Measurements from ENCODE around the gene TIE1.

The TIE1 gene

DNA sequence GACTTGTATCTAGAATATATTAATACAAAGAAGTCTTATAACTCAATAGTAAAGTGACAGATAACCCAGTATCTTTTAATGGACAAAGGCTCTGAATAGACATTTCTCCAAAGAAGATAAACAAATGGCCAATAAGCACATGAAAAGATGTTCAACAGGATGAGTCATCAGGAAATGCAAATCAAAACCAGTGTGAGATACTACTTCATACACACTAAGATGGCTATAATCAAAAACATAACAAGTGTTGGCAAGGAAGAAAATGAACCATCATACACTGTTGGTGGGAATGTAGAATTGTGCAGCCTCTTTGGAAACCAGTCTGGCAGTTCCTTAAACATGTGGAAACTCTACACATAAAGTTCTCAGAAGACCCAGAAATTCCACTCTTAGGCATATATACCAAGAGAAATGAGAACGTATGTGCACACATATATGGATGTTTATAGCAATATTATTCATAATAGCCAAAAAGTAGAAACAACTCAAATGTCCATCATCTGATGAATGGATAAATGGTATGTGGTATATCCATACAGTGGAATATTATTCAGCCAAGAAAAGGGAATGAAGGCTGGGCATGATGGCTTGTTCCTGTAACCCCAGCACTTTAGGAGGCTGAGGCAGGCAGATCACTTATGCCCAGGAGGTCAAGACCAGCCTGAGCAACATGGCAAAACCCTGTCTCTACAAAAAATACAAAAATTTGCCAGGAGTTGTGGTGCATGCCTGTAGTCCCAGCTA lies 26.9 kb downstream of the TIE1 start:
- no peaks in the 10 kb centered on the region for H3K27me3 ChIP-seq (ENCODE audit: control insufficient read depth in 1 of 2, insufficient read depth in 2 of 2, low read length in 2 of 2)
- H3K9ac ChIP-seq (ENCODE audit: low read length in 2 of 2): no peak overlapping the region
- no peaks in the 10 kb centered on the region for H3K4me1 ChIP-seq (ENCODE audit: control insufficient read depth, insufficient read depth, low read length)
- no peak overlapping the region for H3K27ac ChIP-seq (ENCODE audit: low read length)
- H3K9me3 ChIP-seq (ENCODE audit: control insufficient read depth in 2 of 2, low read length in 2 of 2): peaks cover 0 to 6% of the 10 kb centered on the region in 2 donors
- H3K4me3 ChIP-seq (ENCODE audit: low read length in 2 of 2): no peak overlapping the region
- no peaks in the 10 kb centered on the region for H3K36me3 ChIP-seq (ENCODE audit: control insufficient read depth in 2 of 2, insufficient read depth in 2 of 2, low read length in 2 of 2)

- H3K36me3 ChIP-seq (ENCODE audit: control insufficient read depth in 2 of 2, insufficient read depth in 2 of 2, low read length in 2 of 2): no peaks in the 10 kb centered on the region
- H3K27ac ChIP-seq (ENCODE audit: low read length): no peak overlapping the region
- no peaks in the 10 kb centered on the region for H3K27me3 ChIP-seq (ENCODE audit: control insufficient read depth in 1 of 2, insufficient read depth in 2 of 2, low read length in 2 of 2)
Observed at GRCh38 chr1:43329995-43330751, 29.4 kb downstream of the TIE1 start.

GRCh38 chr1:43331688-43332087 lies 30.9 kb downstream of the TIE1 start:
- no peak overlapping the region for H3K27ac ChIP-seq (ENCODE audit: low read length)
- H3K9ac ChIP-seq (ENCODE audit: low read length in 2 of 2): no peak overlapping the region
- no peak overlapping the region for H3K4me3 ChIP-seq (ENCODE audit: low read length in 2 of 2)
- no peaks in the 10 kb centered on the region for H3K36me3 ChIP-seq (ENCODE audit: control insufficient read depth in 2 of 2, insufficient read depth in 2 of 2, low read length in 2 of 2)
- no peaks in the 10 kb centered on the region for H3K27me3 ChIP-seq (ENCODE audit: control insufficient read depth in 1 of 2, insufficient read depth in 2 of 2, low read length in 2 of 2)
- H3K9me3 ChIP-seq (ENCODE audit: control insufficient read depth in 2 of 2, low read length in 2 of 2): peaks cover 0 to 3% of the 10 kb centered on the region in 2 donors
- H3K4me1 ChIP-seq (ENCODE audit: control insufficient read depth, insufficient read depth, low read length): no peaks in the 10 kb centered on the region

More at GRCh38 chr1:43329995-43330751, 29.4 kb downstream of the TIE1 start:
- no peaks in the 10 kb centered on the region for H3K4me1 ChIP-seq (ENCODE audit: control insufficient read depth, insufficient read depth, low read length)
- H3K4me3 ChIP-seq (ENCODE audit: low read length in 2 of 2): no peak overlapping the region
- H3K9me3 ChIP-seq (ENCODE audit: control insufficient read depth in 2 of 2, low read length in 2 of 2): peaks cover 0 to 3% of the 10 kb centered on the region in 2 donors
- no peak overlapping the region for H3K9ac ChIP-seq (ENCODE audit: low read length in 2 of 2)

GRCh38 chr1:43334453-43335205 lies 33.8 kb downstream of the TIE1 start:
- no peaks in the 10 kb centered on the region for H3K4me1 ChIP-seq (ENCODE audit: control insufficient read depth, insufficient read depth, low read length)
- no peak overlapping the region for H3K27ac ChIP-seq (ENCODE audit: low read length)
- H3K36me3 ChIP-seq (ENCODE audit: control insufficient read depth in 2 of 2, insufficient read depth in 2 of 2, low read length in 2 of 2): no peaks in the 10 kb centered on the region
- H3K9me3 ChIP-seq (ENCODE audit: control insufficient read depth in 2 of 2, low read length in 2 of 2): no peaks in the 10 kb centered on the region
- H3K27me3 ChIP-seq (ENCODE audit: control insufficient read depth in 1 of 2, insufficient read depth in 2 of 2, low read length in 2 of 2): no peaks in the 10 kb centered on the region
- no peak overlapping the region for H3K9ac ChIP-seq (ENCODE audit: low read length in 2 of 2)
- no peak overlapping the region for H3K4me3 ChIP-seq (ENCODE audit: low read length in 2 of 2)

- Histone ChIP-seq H3K9me3 (ENCODE audit: control insufficient read depth in 2 of 2, low read length in 2 of 2) (no peaks in the 10 kb centered on the region), H3K9ac (ENCODE audit: low read length in 2 of 2) (no peak within 1 kb of the TSS), H3K27me3 (ENCODE audit: control insufficient read depth in 1 of 2, insufficient read depth in 2 of 2, low read length in 2 of 2) (no peaks in the 10 kb centered on the region), H3K4me3 (ENCODE audit: low read length in 2 of 2) (no peak within 1 kb of the TSS), H3K4me1 (ENCODE audit: control insufficient read depth, insufficient read depth, low read length) (no peaks in the 10 kb centered on the region), H3K36me3 (ENCODE audit: control insufficient read depth in 2 of 2, insufficient read depth in 2 of 2, low read length in 2 of 2) (no peaks in the 10 kb centered on the region), H3K27ac (ENCODE audit: low read length) (no peak within 1 kb of the TSS)
Observed at GRCh38 chr1:43337588-43337987, 36.8 kb downstream of the TIE1 start, which contains the start of gene MPL. MPL (plus strand) TSS chr1:43337818; CDS start chr1:43337849, 31 bp downstream.

DNA sequence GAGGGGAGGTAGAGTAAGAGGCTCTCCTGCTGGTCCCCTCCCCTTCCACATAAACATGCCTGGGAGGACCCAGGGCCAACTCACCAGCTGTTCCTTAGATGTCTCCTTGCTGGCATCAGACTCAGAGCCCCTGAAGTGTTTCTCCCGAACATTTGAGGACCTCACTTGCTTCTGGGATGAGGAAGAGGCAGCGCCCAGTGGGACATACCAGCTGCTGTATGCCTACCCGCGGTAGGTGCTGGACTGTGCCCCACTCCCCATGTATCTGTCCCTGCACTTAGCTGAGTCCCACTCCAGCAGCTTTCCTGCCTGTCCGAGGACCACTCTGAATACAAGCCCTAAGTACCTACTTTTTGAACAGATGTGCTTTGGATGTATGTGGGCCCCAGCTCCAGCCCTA lies 37.2 kb downstream of the TIE1 start:
- no peaks in the 10 kb centered on the region for H3K36me3 ChIP-seq (ENCODE audit: control insufficient read depth in 2 of 2, insufficient read depth in 2 of 2, low read length in 2 of 2)
- H3K27ac ChIP-seq (ENCODE audit: low read length): no peak overlapping the region
- H3K9ac ChIP-seq (ENCODE audit: low read length in 2 of 2): no peak overlapping the region
- no peaks in the 10 kb centered on the region for H3K27me3 ChIP-seq (ENCODE audit: control insufficient read depth in 1 of 2, insufficient read depth in 2 of 2, low read length in 2 of 2)
- H3K4me3 ChIP-seq (ENCODE audit: low read length in 2 of 2): no peak overlapping the region
- no peaks in the 10 kb centered on the region for H3K9me3 ChIP-seq (ENCODE audit: control insufficient read depth in 2 of 2, low read length in 2 of 2)
- no peaks in the 10 kb centered on the region for H3K4me1 ChIP-seq (ENCODE audit: control insufficient read depth, insufficient read depth, low read length)

GRCh38 chr1:43339584-43340232 lies 38.9 kb downstream of the TIE1 start:
- H3K4me3 ChIP-seq (ENCODE audit: low read length in 2 of 2): no peak overlapping the region

DNA sequence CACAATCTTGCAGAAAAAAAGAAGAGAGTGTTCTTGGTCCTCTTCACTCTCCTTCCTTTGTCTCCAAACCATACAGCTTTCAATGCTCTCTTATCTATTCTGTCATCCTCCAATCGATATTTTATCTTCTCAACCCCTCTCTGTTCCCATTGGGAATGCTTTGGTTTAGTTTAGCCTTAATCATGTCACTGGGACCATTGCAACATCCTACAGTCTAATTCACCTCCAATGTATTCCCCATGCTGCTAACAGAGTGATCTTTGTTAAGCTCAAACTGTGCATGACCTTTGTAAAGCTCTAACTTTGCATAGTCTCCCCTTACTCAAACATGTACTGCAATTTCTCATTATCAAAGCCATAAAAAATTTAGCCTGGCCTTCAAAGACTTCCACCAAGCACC lies 39.8 kb downstream of the TIE1 start:
- H3K27ac ChIP-seq (ENCODE audit: low read length): no peak overlapping the region
- H3K4me3 ChIP-seq (ENCODE audit: low read length in 2 of 2): no peak overlapping the region
- H3K36me3 ChIP-seq (ENCODE audit: control insufficient read depth in 2 of 2, insufficient read depth in 2 of 2, low read length in 2 of 2): no peaks in the 10 kb centered on the region
- no peak overlapping the region for H3K9ac ChIP-seq (ENCODE audit: low read length in 2 of 2)
- H3K4me1 ChIP-seq (ENCODE audit: control insufficient read depth, insufficient read depth, low read length): no peaks in the 10 kb centered on the region
- no peaks in the 10 kb centered on the region for H3K27me3 ChIP-seq (ENCODE audit: control insufficient read depth in 1 of 2, insufficient read depth in 2 of 2, low read length in 2 of 2)
- no peaks in the 10 kb centered on the region for H3K9me3 ChIP-seq (ENCODE audit: control insufficient read depth in 2 of 2, low read length in 2 of 2)

More at GRCh38 chr1:43339584-43340232, 38.9 kb downstream of the TIE1 start:
- no peak overlapping the region for H3K9ac ChIP-seq (ENCODE audit: low read length in 2 of 2)
- no peaks in the 10 kb centered on the region for H3K4me1 ChIP-seq (ENCODE audit: control insufficient read depth, insufficient read depth, low read length)
- H3K9me3 ChIP-seq (ENCODE audit: control insufficient read depth in 2 of 2, low read length in 2 of 2): no peaks in the 10 kb centered on the region
- H3K27ac ChIP-seq (ENCODE audit: low read length): no peak overlapping the region
- H3K36me3 ChIP-seq (ENCODE audit: control insufficient read depth in 2 of 2, insufficient read depth in 2 of 2, low read length in 2 of 2): no peaks in the 10 kb centered on the region
- no peaks in the 10 kb centered on the region for H3K27me3 ChIP-seq (ENCODE audit: control insufficient read depth in 1 of 2, insufficient read depth in 2 of 2, low read length in 2 of 2)

GRCh38 chr1:43344267-43344850 lies 43.6 kb downstream of the TIE1 start:
- no peak overlapping the region for H3K4me3 ChIP-seq (ENCODE audit: low read length in 2 of 2)
- no peaks in the 10 kb centered on the region for H3K27me3 ChIP-seq (ENCODE audit: control insufficient read depth in 1 of 2, insufficient read depth in 2 of 2, low read length in 2 of 2)
- H3K36me3 ChIP-seq (ENCODE audit: control insufficient read depth in 2 of 2, insufficient read depth in 2 of 2, low read length in 2 of 2): no peaks in the 10 kb centered on the region
- no peak overlapping the region for H3K9ac ChIP-seq (ENCODE audit: low read length in 2 of 2)
- H3K4me1 ChIP-seq (ENCODE audit: control insufficient read depth, insufficient read depth, low read length): peaks cover 13% of the 10 kb centered on the region
- H3K9me3 ChIP-seq (ENCODE audit: control insufficient read depth in 2 of 2, low read length in 2 of 2): no peaks in the 10 kb centered on the region
- no peak overlapping the region for H3K27ac ChIP-seq (ENCODE audit: low read length)

DNA sequence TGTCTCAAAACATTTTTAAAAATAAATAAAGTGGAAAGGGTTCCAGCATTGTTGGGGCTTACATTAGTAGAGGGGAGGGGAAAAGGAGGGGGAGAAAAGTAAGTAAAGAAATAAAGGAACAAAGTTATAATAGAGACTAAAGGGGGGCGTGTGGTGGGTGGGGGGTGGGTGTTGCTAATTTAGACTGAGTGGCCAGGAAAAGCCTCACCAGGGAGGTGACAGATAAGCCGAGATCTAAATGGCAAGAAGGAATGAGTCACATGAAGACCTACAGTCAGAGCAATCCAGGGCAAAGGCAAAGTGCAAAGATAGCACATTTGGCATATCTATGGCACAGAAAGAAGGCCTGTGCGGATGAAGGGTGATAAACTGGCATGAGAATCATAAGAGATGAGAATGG lies 44.3 kb downstream of the TIE1 start:
- Histone ChIP-seq H3K36me3 (ENCODE audit: control insufficient read depth in 2 of 2, insufficient read depth in 2 of 2, low read length in 2 of 2) (no peaks in the 10 kb centered on the region), H3K27me3 (ENCODE audit: control insufficient read depth in 1 of 2, insufficient read depth in 2 of 2, low read length in 2 of 2) (no peaks in the 10 kb centered on the region), H3K27ac (ENCODE audit: low read length) (no peak overlapping the region), H3K9me3 (ENCODE audit: control insufficient read depth in 2 of 2, low read length in 2 of 2) (no peaks in the 10 kb centered on the region), H3K4me3 (ENCODE audit: low read length in 2 of 2) (no peak overlapping the region), H3K9ac (ENCODE audit: low read length in 2 of 2) (no peak overlapping the region), H3K4me1 (ENCODE audit: control insufficient read depth, insufficient read depth, low read length) (peaks cover 20% of the 10 kb centered on the region)
